ENCODE measurements around the gene CD79A.

Gene CD79A

DNA sequence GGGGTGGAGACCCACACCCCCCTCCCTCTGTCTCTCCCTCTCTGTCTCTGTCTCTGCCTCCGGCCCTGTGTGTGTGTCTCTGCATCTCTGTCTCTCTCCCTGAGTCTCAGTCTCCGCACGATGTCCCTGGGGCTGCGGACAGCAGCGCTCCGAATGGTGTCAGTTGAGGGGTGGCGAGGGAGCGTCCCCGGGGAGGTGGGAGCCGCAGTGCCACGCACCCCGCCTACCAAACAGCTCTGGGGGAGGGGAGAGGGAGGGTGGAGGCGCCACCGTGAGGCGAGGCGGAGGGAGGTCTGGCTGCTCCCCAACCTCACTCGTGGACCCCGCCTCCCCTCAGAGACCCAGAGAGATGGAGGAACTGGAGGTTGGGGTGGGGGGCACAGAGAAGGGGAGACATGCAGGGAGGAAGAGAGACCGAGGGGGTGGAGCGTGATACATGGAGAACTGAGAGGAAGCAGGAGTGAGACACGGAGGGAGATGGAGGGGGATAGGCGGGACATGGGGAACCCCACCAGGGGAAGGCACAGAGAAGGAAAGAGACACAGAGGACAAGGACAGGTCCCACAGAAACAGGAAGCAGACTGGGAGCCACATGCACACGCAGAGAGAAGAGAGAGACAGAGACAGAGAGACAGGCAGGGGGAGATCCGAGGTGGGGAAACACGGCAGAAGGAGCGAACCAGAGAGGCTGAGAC lies 44.0 kb downstream of the CD79A start:
- TF ChIP-seq CTCF (conservative IDR thresholded peaks at IDR 0.05; ENCODE audit: control insufficient read depth, insufficient read depth, low read depth, low read length): no peak
- H3K4me3 ChIP-seq (ENCODE audit: control insufficient read depth, low read depth, low read length): no peak overlapping the region
- no peak for DNase-seq (ENCODE audit: low read depth)

DNA sequence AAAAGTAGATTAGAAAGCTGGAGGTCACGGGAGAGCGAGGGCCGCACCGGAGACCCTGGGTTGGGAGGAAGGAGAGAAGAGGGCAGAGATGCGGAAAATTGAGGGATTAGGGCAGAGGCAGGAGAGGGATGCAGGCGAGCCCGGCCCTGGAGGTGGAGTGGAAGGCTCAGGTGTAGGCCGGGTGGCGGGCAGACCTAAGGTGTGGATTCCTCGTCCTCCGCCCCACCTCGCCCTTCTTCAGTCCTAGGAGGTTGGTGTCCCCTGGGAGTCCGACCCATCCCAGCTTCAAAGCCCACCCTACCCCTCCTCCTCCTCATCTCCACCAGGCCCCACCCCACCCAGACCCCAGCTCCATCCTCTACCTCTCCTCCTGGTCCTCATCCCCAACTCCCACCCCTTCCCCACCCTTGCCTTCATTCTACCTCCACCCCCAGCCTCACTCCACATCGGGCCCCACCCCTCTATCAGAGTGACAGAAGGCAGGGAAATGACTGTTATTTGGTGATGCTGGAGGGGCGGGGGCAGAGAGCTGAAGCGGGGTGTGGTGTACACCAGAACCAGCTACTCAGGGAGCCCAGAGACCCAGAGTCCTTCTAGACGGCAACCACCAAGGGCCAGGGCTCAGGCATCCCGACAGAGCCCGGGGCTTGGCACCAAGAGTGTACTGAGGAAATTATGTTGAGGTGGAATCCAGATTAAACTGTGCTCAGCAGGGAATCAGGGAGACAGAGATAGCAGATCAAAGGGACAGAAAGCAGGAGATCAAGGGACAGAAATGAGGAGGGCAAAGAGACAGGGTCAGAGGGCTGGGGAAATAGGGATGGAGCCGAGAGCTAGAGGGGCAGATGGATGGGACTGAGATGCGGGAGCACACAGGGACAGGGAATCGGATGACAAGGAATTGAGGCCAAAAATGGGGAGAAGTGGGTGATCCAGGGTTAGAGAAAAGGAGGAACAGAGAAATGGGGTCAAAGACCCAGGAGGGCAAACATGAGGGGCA lies 44.8 kb downstream of the CD79A start:
- no peak overlapping the region for H3K4me3 ChIP-seq (ENCODE audit: control insufficient read depth, low read depth, low read length)
- DNase-seq (ENCODE audit: low read depth): no peak
- no peak for TF ChIP-seq CTCF (conservative IDR thresholded peaks at IDR 0.05; ENCODE audit: control insufficient read depth, insufficient read depth, low read depth, low read length)

GRCh38 chr19:41922585-41922984 lies 45.5 kb downstream of the CD79A start:
- TF ChIP-seq CTCF (conservative IDR thresholded peaks at IDR 0.05; ENCODE audit: control insufficient read depth, insufficient read depth, low read depth, low read length): no peak
- H3K4me3 ChIP-seq (ENCODE audit: control insufficient read depth, low read depth, low read length): no peak overlapping the region
- DNase-seq (ENCODE audit: low read depth): no peak

DNA sequence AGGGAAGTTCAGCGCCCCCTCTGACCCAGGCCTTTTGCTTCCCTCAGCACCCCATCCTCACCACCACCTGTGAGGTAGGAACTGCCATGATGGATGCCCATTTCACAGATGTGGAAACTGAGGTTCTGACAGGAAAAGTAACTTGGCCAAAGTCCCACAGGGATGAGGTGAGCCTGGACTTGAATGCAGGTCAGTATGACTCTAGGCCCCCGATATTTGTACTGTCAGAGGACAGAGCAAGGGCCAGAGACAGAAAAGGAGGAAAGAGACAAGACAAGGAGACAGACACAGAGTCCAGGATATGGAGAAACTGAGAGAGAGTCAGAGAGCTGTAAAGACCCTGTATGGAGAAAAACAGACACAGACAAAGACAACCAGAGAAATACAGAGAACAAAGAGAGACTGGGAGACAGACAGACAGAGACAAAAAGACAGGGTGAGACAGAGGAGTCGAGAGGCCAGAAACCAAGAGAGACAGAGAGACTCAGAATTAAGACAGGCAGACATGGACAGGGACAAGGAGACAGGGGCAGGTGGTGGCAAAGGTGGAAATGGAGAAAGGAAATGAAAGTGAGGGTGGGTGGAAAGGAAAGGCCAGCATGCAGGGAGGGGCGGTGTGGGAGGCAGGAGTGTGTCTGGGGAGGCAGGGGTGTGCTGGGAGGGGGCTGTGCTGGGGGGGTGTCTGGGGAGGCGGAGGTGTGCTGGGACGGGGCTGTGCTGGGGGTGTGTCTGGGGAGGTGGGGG lies 46.1 kb downstream of the CD79A start:
- TF ChIP-seq CTCF (conservative IDR thresholded peaks at IDR 0.05; ENCODE audit: control insufficient read depth, insufficient read depth, low read depth, low read length): no peak
- no peak for DNase-seq (ENCODE audit: low read depth)
- H3K4me3 ChIP-seq (ENCODE audit: control insufficient read depth, low read depth, low read length): no peak overlapping the region

DNA sequence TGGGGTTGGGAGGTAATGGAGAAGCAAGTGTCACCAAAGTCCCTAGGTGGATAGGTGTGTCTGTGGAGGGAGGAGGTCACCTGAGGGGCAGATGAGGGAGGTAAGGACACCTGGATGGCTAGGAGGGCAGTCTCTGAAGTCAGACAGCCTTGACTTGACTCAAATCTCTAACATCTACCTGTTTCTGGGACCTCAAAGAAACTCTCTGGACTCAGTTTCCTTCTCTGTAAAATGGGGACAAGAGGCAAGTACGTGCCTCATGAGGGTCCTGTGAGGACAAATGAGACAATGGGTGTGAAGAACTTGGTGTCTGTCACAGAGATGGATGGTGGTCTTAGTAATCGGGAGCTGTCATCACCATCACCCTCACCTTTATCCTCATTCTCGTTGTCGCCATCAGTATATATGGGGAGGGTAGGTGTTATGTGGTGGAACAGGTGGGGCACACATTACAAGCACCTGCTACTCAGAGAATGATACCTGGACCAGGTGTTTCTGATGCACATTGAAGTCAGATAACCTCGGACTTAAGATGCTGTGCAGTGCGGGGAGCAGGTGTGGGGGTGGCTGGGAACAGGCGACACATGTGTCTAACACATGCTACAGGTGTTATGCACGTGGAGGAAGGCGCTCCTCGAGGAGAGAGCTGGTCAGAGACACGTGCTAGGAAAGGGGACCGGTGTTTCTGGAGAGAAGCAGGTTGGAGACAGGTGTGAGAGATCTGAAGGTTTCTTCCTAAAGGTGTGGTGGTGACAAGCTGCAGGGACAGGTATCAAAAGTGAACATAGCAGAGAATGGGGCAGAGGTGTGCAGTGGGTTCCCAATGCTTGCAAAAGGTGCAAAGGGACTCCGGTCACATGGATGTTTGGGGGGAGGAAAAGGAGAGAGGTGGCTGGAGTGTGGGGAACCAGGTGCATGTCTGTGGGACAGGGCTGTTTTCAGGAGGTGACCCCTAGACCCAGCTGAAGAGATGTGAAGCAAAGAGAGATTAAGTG lies 47.4 kb downstream of the CD79A start:
- no peak for TF ChIP-seq CTCF (conservative IDR thresholded peaks at IDR 0.05; ENCODE audit: control insufficient read depth, insufficient read depth, low read depth, low read length)
- H3K4me3 ChIP-seq (ENCODE audit: control insufficient read depth, low read depth, low read length): no peak overlapping the region
- no peak for DNase-seq (ENCODE audit: low read depth)

Measured in fibroblast of mammary gland (primary cell).